NCI-H510A treated with DMSO at 0.1 percent for 48 hours (cell line): Measurements from ENCODE around the gene B4GAT1.

Experiments
- DNase-seq: peaks from one replicate; lab custom pipeline; 2025; lab: John Stamatoyannopoulos, UW

B4GAT1 gene

DNA sequence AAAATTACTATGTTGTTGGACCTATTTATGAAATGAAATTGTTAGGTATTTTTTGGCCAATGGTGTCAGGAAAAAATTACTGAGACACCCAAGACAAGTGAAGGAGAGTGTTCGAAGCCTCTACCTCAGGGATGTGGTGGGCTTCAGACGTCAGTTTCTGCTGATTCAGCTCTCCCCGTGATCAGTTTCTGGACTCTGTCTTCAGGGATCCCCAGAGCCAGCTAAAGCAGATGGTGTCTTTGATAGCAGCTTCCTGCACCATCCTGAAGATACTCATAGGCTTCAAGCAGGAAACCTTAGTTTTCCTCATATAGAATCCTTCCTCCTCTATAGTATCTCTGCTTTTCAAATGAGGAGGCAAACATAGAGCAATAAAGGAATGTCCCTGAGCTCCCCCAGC lies 38.0 kb downstream of the B4GAT1 start:
- DNase-seq = no peak

DNA sequence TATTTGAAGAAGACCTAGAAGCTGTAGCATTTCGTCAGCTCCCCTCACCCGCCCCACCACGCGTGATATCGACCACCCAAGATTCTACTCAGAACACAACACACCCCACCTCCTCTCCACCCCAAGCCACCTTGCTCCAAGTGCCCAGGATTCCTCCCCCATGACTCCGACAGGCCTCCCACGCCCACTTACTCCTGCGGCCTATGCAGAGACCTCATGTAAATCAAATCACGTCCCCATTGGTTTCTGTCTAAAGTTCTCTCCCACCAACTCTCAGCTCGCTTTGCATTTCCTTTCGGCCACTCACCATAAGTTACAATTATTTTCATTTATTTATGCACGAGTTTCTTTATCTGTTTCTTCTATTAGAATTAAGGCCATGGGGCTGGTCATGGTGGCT lies 44.8 kb downstream of the B4GAT1 start:
- DNase-seq = no peak

DNA sequence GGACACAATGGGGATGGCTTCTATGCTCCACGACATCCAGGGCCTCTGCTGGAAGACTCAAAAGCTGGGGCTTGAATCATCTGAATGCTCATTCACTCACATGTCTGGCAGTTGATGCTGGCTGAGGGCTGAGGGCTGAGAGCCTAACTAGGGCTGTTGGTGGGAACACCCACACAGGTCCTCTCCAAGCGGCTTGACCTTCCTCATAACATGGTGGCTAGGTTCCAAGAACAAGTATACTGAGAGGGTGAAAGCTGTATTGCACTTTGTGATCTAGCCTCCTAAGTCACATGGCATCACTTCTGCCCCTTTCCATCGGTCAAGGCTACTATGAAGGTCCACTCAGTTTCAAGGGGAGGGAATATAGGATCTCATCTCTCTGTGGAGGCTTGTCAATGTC lies 48.2 kb downstream of the B4GAT1 start:
- no peak for DNase-seq

DNA sequence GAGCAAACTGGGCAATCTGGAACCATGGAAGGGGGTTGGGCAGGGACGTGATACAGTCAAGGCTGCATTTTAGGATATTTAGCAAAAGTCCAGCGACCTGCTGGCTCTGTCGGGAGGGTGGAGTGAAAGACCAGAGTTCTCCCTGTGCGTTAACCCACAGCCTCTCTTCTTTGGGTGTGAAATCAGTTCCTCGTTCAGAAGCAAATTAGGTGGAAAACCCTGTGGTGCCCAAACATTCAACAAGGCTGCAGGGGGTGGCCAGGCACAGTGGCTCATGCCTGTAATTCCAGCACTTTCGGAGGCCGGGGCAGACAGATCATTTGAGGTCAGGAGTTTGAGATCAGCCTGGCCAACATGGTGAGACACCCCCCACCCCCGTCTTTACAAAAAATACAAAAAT lies 49.8 kb downstream of the B4GAT1 start:
- no peak for DNase-seq
